ACHN (cell line): ENCODE measurements around the gene KDM7A.

ENCODE experiments used
- DNase-seq: peaks from one replicate; pipeline ENCODE4 v3.0.0-alpha.2; 2015
- in situ Hi-C: cut with HindIII; loops from 2 replicates; pipeline ENCODE4 v1.10.0; 2017; ENCODE audit warnings: low sequenced_read_pairs, low pct_ligation_motif_present, low pct_unique_long_range_greater_than_20kb

The KDM7A gene

GRCh38 chr7:140176811-140177702 lies at the start of gene KDM7A:
Gene KDM7A, minus strand, starts transcription at chr7:140176983. Its CDS starts 46 bp downstream, at chr7:140176937.
- in situ Hi-C loops = no loop called here
- DNase-seq = peak; percentile 96

- no peak for DNase-seq
- in situ Hi-C loops = no loop called here
Measured at GRCh38 chr7:140225562-140226249, 48.9 kb upstream of the KDM7A start.

- DNase-seq = no peak
- in situ Hi-C loops = no loop called here
Measured at GRCh38 chr7:140223515-140224221, 46.9 kb upstream of the KDM7A start.

GRCh38 chr7:140222814-140223213 lies 46.0 kb upstream of the KDM7A start:
- in situ Hi-C loops = no loop called here
- no peak for DNase-seq

GRCh38 chr7:140219672-140220524 lies 43.1 kb upstream of the KDM7A start:
- in situ Hi-C loops = no loop called here
- no peak for DNase-seq

GRCh38 chr7:140218656-140219055 lies 41.9 kb upstream of the KDM7A start:
- in situ Hi-C loops = no loop called here
- no peak for DNase-seq

GRCh38 chr7:140217750-140218501 lies 41.1 kb upstream of the KDM7A start:
- in situ Hi-C loops = no loop called here
- no peak for DNase-seq

GRCh38 chr7:140215281-140215680 lies 38.5 kb upstream of the KDM7A start:
- in situ Hi-C loops = no loop called here
- no peak for DNase-seq

GRCh38 chr7:140214075-140214684 lies 37.4 kb upstream of the KDM7A start:
- in situ Hi-C loops = no loop called here
- no peak for DNase-seq

GRCh38 chr7:140213684-140214074 lies 36.9 kb upstream of the KDM7A start:
- in situ Hi-C loops = no loop called here
- no peak for DNase-seq

- no peak for DNase-seq
- in situ Hi-C loops = no loop called here
Measured at GRCh38 chr7:140212100-140212881, 35.5 kb upstream of the KDM7A start.

GRCh38 chr7:140211698-140212097 lies 34.9 kb upstream of the KDM7A start:
- in situ Hi-C loops = no loop called here

GRCh38 chr7:140209866-140210609 lies 33.3 kb upstream of the KDM7A start:
- no peak for DNase-seq
- in situ Hi-C loops = no loop called here

More at GRCh38 chr7:140211698-140212097, 34.9 kb upstream of the KDM7A start:
- no peak for DNase-seq

- in situ Hi-C loops = no loop called here
- no peak for DNase-seq
Measured at GRCh38 chr7:140206616-140207389, 30.0 kb upstream of the KDM7A start.

- no peak for DNase-seq
- in situ Hi-C loops = no loop called here
Measured at GRCh38 chr7:140205600-140205999, 28.8 kb upstream of the KDM7A start.
